ENCODE data around the gene MYO1D.
A peak's percentile ranks its signal among the peaks of the same experiment; 100 is the strongest.
"Not testable (repeated sequence)": the region's sequence is repeated elsewhere in the genome, so short reads cannot be mapped to it uniquely, and the experiment has no call there.

MYO1D gene

GRCh38 chr17:32471652-32472051 lies 405.3 kb downstream of the MYO1D start:
- no peak for DNase-seq (ENCODE audit: low read depth in 1 of 2, low spot score in 1 of 2)

GRCh38 chr17:32470405-32471167 lies 406.3 kb downstream of the MYO1D start:
- no peak for DNase-seq (ENCODE audit: low read depth in 1 of 2, low spot score in 1 of 2)

GRCh38 chr17:32467949-32468348 lies 409.0 kb downstream of the MYO1D start:
- DNase-seq (ENCODE audit: low read depth in 1 of 2, low spot score in 1 of 2): no peak

DNA sequence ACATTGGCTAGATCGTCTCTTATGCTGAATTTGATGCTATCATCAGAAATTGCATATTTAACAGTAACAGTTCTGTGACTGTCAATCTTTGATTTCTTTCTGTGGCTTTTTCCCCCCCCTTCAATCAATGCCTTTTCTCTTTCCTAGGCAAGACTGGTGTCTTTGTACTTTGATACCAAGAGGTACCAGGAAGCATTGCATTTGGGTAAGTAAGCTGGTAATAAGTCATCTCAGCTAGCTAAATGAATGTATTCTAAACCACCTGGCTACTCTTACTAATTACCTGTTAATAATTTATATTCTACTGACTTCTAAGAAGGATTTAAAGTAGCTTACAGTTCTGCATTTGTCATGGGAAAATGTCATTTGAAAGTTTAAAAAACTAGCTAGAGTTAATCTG lies 412.6 kb downstream of the MYO1D start:
- DNase-seq (ENCODE audit: low read depth in 1 of 2, low spot score in 1 of 2): no peak

GRCh38 chr17:32463304-32463703 lies 413.6 kb downstream of the MYO1D start:
- DNase-seq (ENCODE audit: low read depth in 1 of 2, low spot score in 1 of 2): no peak

DNA sequence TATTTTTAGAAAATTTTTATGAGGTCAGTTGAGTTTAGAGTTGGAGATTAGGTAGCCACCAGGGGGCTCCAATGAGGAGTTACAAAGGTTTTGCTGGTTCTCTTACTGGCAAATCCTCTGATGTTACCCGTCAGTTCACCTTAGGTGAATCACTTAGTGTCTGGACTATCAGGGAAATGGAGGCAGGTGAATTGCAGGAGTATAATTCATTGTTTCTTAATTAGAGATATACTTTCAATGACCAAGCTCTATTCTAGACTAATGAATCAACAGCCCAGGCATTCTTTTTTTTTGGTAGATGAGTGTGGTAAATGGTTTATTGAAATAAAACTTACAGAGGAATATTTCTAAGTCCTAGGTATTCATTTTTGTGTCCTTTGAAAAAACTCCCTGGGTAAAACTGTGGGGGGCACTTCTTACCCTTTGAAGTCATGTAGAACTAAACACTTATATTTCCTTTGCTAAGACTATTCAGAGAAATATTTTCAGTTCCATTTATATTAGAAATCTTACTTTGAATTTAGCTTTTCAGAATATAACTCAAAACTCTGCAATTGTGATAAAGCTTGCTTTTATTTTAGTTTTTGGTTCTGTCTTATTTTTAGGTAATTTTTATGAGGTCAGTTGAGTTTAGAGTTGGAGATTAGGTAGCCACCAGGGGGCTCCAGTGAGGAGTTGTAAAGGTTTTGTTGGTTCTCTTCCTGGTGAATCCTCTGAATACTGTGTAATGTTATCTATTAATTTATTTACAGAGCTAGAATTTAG lies 414.9 kb downstream of the MYO1D start:
- peak in 1 of 2 donors; percentile 52 for DNase-seq (ENCODE audit: low read depth in 1 of 2, low spot score in 1 of 2)

DNA sequence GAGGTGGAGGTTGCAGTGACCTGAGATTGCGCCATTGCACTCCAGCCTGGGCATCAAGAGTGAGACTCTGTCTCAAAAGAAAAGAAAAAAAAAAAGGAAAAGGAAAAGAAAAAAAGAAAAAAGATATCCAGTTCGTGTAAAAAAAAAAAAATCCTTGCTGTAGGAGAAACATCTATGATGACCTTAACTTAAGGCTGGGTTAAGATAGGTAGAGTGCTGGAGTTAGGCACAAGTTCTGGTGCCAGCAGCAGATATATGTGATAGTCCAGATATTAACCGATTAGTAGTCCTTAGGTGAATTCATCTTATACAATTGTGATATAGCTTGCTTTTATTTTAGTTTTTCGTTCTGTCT lies 415.4 kb downstream of the MYO1D start:
- no peak for DNase-seq (ENCODE audit: low read depth in 1 of 2, low spot score in 1 of 2)

DNA sequence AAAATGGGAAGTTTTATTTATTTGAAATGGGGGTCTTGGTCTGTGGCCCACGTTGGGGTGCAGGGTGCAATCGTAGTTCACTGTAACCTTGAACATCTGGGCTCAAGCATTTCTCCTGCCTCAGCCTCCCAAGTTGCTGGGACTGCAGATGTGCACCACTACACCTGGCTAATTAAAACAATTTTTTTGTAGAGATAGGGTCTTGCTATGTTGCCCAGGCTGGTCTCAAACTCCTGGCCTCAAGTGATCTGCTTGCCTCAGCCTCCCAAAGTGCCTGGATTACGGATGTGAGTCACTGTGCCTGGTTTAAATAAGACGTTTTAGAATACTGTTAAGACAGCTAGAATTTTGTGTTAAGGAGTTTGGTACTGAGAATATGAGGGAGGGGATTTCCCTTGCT lies 416.9 kb downstream of the MYO1D start:
- no peak for DNase-seq (ENCODE audit: low read depth in 1 of 2, low spot score in 1 of 2)

GRCh38 chr17:32458371-32458770 lies 418.6 kb downstream of the MYO1D start:
- DNase-seq (ENCODE audit: low read depth in 1 of 2, low spot score in 1 of 2): no peak

DNA sequence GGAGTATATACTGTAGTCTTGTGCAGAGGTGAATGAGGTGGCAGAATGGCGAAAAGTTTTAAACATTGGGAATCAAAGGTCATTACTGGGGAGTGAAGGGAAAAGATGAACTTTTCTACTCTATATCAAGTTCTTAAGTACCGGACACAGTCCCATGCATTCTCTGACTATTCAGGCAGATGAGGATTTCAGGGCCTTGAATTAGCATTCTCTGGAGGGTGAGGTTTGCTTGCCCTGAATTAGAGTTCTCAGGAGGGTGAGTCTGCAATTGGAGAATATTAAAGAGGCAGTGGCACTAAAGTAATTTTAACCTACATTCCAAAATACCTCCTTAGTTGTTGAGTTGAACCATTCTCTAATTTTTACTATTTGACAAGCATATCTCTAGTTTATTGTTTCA lies 423.6 kb downstream of the MYO1D start:
- DNase-seq (ENCODE audit: low read depth in 1 of 2, low spot score in 1 of 2): no peak

GRCh38 chr17:32452281-32452680 lies 424.6 kb downstream of the MYO1D start:
- DNase-seq (ENCODE audit: low read depth in 1 of 2, low spot score in 1 of 2): no peak

- no peak for DNase-seq (ENCODE audit: low read depth in 1 of 2, low spot score in 1 of 2)
Observed at GRCh38 chr17:32451879-32452278, 425.0 kb downstream of the MYO1D start.

DNA sequence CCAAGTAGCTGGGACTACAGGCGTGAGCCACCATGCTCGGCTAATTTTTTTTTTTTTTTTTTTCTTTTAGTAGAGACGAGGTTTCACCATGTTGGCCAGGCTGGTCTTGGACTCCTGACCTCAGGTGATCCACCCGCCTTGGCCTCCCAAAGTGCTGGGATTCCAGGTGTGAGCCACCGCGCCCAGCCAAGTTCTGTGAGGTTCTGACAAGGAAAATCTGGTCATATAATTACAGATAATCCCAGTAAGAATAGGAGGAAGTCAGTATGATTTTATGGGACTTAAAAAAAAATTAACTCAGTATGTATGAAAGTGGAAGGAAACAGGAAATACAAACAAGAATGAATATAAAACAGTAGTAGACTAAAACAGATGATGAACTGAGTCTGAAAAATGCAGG lies 426.5 kb downstream of the MYO1D start:
- not testable (repeated sequence) for DNase-seq (ENCODE audit: low read depth in 1 of 2, low spot score in 1 of 2)

DNA sequence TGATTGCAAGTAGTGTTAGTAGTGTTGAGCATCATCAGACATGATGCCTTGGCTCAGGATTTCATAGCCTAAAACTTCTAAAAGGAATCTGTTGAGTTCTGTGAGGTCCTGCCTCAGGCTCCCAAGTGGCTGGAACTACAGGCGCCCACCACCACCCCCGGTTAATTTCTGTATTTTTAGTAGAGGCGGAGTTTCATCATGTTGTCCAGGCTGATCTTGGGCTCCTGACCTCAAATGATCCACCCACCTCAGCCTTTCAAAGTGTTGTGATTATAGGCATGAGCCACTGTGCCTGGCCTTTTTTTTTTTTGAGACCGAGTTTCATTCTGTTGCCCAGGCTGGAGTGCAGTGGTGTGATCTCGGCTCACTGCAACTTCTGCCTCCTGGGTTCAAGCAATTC lies 427.0 kb downstream of the MYO1D start:
- DNase-seq (ENCODE audit: low read depth in 1 of 2, low spot score in 1 of 2): no peak

- no peak for DNase-seq (ENCODE audit: low read depth in 1 of 2, low spot score in 1 of 2)
Observed at GRCh38 chr17:32446949-32447348, 430.0 kb downstream of the MYO1D start.

- DNase-seq (ENCODE audit: low read depth in 1 of 2, low spot score in 1 of 2): no peak
Observed at GRCh38 chr17:32445971-32446370, 431.0 kb downstream of the MYO1D start.

GRCh38 chr17:32445497-32445896 lies 431.4 kb downstream of the MYO1D start:
- DNase-seq (ENCODE audit: low read depth in 1 of 2, low spot score in 1 of 2): no peak

DNA sequence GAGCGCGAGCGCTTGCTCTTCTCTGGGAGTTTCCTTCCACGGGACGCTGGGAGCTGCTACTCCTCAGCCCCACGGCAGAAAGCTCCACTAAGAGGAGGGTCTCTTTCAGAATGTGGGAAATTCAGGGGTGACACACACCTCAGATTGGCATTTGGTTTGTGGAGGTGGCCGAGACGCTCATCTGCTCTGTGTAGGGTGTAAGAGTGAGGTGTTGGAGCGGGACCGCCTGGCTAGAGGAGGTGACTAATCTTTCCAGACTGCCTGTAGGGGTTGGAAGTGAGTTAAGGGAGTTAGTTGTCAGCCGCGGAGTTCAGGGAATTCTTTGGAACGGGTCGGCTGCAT lies 431.9 kb downstream of the MYO1D start:
- peak; percentile 13 to 35 for DNase-seq (ENCODE audit: low read depth in 1 of 2, low spot score in 1 of 2)

DNA sequence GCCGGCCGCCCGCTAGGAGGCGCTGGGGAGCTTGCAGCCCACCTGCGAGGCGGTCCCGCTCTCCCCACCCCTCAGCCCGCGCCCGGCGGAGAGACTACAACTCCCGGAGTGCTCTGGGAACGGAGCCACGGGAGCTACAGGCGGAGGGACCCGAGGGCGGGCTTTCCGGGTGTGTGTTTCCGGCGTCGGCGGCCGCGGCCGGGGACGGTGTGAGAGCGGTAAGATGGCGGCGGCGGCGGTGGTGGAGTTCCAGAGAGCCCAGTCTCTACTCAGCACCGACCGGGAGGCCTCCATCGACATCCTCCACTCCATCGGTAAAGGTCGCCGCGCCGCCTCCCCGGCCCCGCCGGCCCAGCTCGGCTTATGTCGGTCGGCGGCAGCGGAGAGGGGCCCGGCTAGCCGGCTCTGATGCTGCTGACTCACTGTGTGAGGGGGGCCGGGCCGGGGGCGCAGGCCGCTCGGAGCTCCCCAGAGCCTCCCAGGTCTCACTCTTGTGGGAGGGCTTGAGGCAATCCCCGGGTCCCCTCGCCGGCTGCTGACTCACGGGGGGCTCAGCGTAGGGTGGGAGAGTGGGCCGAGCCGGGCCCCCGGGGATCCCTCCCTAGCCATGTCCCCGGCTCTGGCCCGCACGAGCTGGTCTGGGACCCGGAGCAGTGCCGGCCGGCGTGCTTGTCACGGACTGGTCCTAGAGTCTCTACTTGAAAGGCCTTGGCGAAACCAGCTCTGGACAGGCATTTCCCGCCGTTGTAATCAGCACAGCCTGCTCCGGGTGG lies 432.4 kb downstream of the MYO1D start, which contains the start of gene PSMD11:
Gene PSMD11 (plus strand): TSS at position 210 of the 773 bp plus-strand sequence. CDS start 14 bp downstream, at position 224.
- peak; percentile 98 to 99 for DNase-seq (ENCODE audit: low read depth in 1 of 2, low spot score in 1 of 2)

GRCh38 chr17:32443827-32444300 lies 433.1 kb downstream of the MYO1D start:
- no peak for DNase-seq (ENCODE audit: low read depth in 1 of 2, low spot score in 1 of 2)
